Measurements from ENCODE around the gene RPRM.
"Not testable (repeated sequence)": the region's sequence is repeated elsewhere in the genome, so short reads cannot be mapped to it uniquely, and the experiment has no call there.

- not testable (repeated sequence) for TF ChIP-seq POLR2A, CTCF (IDR thresholded peaks at IDR 0.05)
Measured at GRCh38 chr2:153440090-153440489, 38.5 kb downstream of the RPRM start.
